ENCODE results near the gene COL11A2.

GRCh38 chr6:33176906-33177305, 15.4 kb downstream of the COL11A2 start:
- no peak for TF ChIP-seq CTCF (IDR thresholded peaks at IDR 0.05; ENCODE audit: low read depth, low read length)
- TF ChIP-seq POLR2A (IDR thresholded peaks at IDR 0.05; ENCODE audit: extremely low read depth, insufficient read length), result no peak
- TF ChIP-seq MAX (IDR thresholded peaks at IDR 0.05; ENCODE audit: low read depth, low read length), result no peak
- no peak for TF ChIP-seq MYC (IDR thresholded peaks at IDR 0.05; ENCODE audit: low read depth, low read length)

Data from NB4 (cell line).